PC-3 (cell line): ENCODE results near the gene CAPN12. TPM values are rescaled to one million over a fixed set of nuclear protein-coding genes. Genes with fewer than 3 reads are reported as not detected.
"Not testable (repeated sequence)": the region's sequence is repeated elsewhere in the genome, so short reads cannot be mapped to it uniquely, and the experiment has no call there.

ENCODE experiments used
- ATAC-seq: fragments of 200-7000 bp; cut with Tn5 transposase; 2 replicates; pipeline ENCODE4 v1.9.1; 2020; ENCODE audit warnings: mild to moderate bottlenecking, moderate library complexity
- BruUV-seq: library from RNA; stranded (reverse); fragments of 400-500 nt; replicated peaks from 2 replicates; lab custom pipeline; 2021; lab: Mats Ljungman, UMichigan
- CTCF ChIA-PET: fragments of 300-600 bp; sonication (Branson Sonifier 250); formaldehyde crosslinking; loops from one replicate; lab custom pipeline; 2022; ENCODE audit warnings: antibody characterized with exemption; lab: Charles Lee
- POLR2A ChIA-PET: fragments of 300-600 bp; sonication (Branson Sonifier 250); formaldehyde crosslinking; loops from one replicate; lab custom pipeline; 2022; ENCODE audit warnings: antibody characterized with exemption; ENCODE audit not compliant: unreplicated experiment; lab: Charles Lee
- DNase-seq: peaks from one replicate; pipeline ENCODE4 v3.0.0-alpha.2; 2015
- H2AFZ ChIP-seq: fragments of 300-600 bp; sonication (generic); 2 replicates; pipeline ENCODE4 v1.6.0; 2016; ENCODE audit warnings: antibody characterized with exemption, low read length
- H3F3A ChIP-seq: fragments of 300-600 bp; sonication (generic); one replicate; pipeline ENCODE4 v1.6.0; 2017; ENCODE audit warnings: antibody characterized with exemption, low read length, control low read depth, mild to moderate bottlenecking; ENCODE audit not compliant: unreplicated experiment
- H3K27ac ChIP-seq: fragments of 300-600 bp; sonication (generic); 2 replicates; pipeline ENCODE4 v1.5.1; 2016; ENCODE audit warnings: mild to moderate bottlenecking, low read length
- H3K27me3 ChIP-seq: fragments of 300-600 bp; sonication (generic); 2 replicates; pipeline ENCODE4 v1.6.1; 2016; ENCODE audit warnings: low read length, mixed read lengths
- H3K36me3 ChIP-seq: fragments of 300-600 bp; sonication (generic); 2 replicates; pipeline ENCODE4 v1.6.1; 2016; ENCODE audit warnings: low read depth, mixed run types, low read length, mixed read lengths
- H3K4me1 ChIP-seq: fragments of 300-600 bp; sonication (generic); 2 replicates; pipeline ENCODE4 v1.5.1; 2016; ENCODE audit warnings: low read length; ENCODE audit not compliant: insufficient read depth
- H3K4me2 ChIP-seq: fragments of 300-600 bp; sonication (generic); 2 replicates; pipeline ENCODE4 v1.6.0; 2016; ENCODE audit warnings: low read length
- H3K4me3 ChIP-seq: fragments of 300-600 bp; sonication (generic); 2 replicates; pipeline ENCODE4 v1.5.1; 2016; ENCODE audit warnings: mild to moderate bottlenecking, low read length, mixed read lengths
- H3K79me2 ChIP-seq: fragments of 300-600 bp; sonication (generic); 2 replicates; pipeline ENCODE4 v1.6.1; 2017; ENCODE audit warnings: low read length, mixed read lengths
- H3K9ac ChIP-seq: fragments of 300-600 bp; sonication (generic); 2 replicates; pipeline ENCODE4 v1.6.0; 2016; ENCODE audit warnings: mild to moderate bottlenecking, low read length
- H3K9me2 ChIP-seq: fragments of 300-600 bp; sonication (generic); replicated peaks from 2 replicates; pipeline ENCODE4 v1.6.1; 2016; ENCODE audit warnings: mixed run types, low read length, mixed read lengths
- H3K9me3 ChIP-seq: fragments of 300-600 bp; sonication (generic); 2 replicates; pipeline ENCODE4 v1.6.1; 2016; ENCODE audit warnings: low read length, mixed read lengths
- H4K20me1 ChIP-seq: fragments of 300-600 bp; sonication (generic); 2 replicates; pipeline ENCODE4 v1.6.1; 2016; ENCODE audit warnings: low read length, mixed read lengths
- EZH2 ChIP-seq: fragments of 300-600 bp; sonication (generic); IDR thresholded peaks from one replicate; pipeline ENCODE4 v1.6.1; 2017; ENCODE audit warnings: antibody characterized with exemption, mild to moderate bottlenecking, low read length; ENCODE audit not compliant: unreplicated experiment
- EZH2phosphoT487 ChIP-seq: fragments of 300-600 bp; sonication (generic); IDR thresholded peaks from 2 replicates; pipeline ENCODE4 v1.6.1; 2018; ENCODE audit warnings: mild to moderate bottlenecking, antibody characterized with exemption, low read length, borderline replicate concordance
- intact Hi-C: fragments of 100-400 bp; cut with micrococcal nuclease; formaldehyde crosslinking; loops from 2 replicates; pipeline ENCODE4 v1.9.0; 2023
- total RNA-seq: library from RNA; depleted of rRNA; stranded (reverse); fragments of >200 nt; gene quantifications from 2 replicates; pipeline ENCODE4 v1.2.3, GENCODE V29; 2014
- TF ChIP-seq, protein P1 (sequence below): fragments of 300-600 bp; sonication (generic); conservative IDR thresholded peaks from 2 replicates; pipeline ENCODE4 v1.5.1; 2017; ENCODE audit warnings: antibody characterized with exemption, low read depth, mild to moderate bottlenecking, low read length

The CAPN12 gene
- total RNA-seq, 1 experiment from 2014 or later: 3.8 TPM

- no peaks in the 10 kb centered on the region for H3K9me2 ChIP-seq
- H3K4me2 ChIP-seq: no peak overlapping the region
- H3K9me3 ChIP-seq: no peaks in the 10 kb centered on the region
- no peaks in the 10 kb centered on the region for H3K36me3 ChIP-seq
- no peak overlapping the region for H2AFZ ChIP-seq
- BruUV-seq: no TSS peak
- H3K4me1 ChIP-seq: no peaks in the 10 kb centered on the region
- TF ChIP-seq, protein P1, sequence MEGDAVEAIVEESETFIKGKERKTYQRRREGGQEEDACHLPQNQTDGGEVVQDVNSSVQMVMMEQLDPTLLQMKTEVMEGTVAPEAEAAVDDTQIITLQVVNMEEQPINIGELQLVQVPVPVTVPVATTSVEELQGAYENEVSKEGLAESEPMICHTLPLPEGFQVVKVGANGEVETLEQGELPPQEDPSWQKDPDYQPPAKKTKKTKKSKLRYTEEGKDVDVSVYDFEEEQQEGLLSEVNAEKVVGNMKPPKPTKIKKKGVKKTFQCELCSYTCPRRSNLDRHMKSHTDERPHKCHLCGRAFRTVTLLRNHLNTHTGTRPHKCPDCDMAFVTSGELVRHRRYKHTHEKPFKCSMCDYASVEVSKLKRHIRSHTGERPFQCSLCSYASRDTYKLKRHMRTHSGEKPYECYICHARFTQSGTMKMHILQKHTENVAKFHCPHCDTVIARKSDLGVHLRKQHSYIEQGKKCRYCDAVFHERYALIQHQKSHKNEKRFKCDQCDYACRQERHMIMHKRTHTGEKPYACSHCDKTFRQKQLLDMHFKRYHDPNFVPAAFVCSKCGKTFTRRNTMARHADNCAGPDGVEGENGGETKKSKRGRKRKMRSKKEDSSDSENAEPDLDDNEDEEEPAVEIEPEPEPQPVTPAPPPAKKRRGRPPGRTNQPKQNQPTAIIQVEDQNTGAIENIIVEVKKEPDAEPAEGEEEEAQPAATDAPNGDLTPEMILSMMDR: no peak
- TF ChIP-seq EZH2: no peak
- TF ChIP-seq EZH2phosphoT487: no peak
- POLR2A ChIA-PET: no interaction called here
- H3K27me3 ChIP-seq: no peaks in the 10 kb centered on the region
- CTCF ChIA-PET: no interaction called here
- H3K27ac ChIP-seq: no peak overlapping the region
- DNase-seq (no peak), ATAC-seq (no peak)
- H3K79me2 ChIP-seq: no peaks in the 10 kb centered on the region
- H4K20me1 ChIP-seq: no peaks in the 10 kb centered on the region
- H3K9ac ChIP-seq: no peak overlapping the region
- intact Hi-C loops: no loop called here
- H3F3A ChIP-seq: no peaks in the 10 kb centered on the region
- no peak overlapping the region for H3K4me3 ChIP-seq
Measured at GRCh38 chr19:38792250-38793111, 48.2 kb upstream of the CAPN12 start.

- H3K9me3 ChIP-seq, H3K9ac ChIP-seq, H4K20me1 ChIP-seq, H3K27me3 ChIP-seq, H3K4me2 ChIP-seq, H3K9me2 ChIP-seq, H3F3A ChIP-seq, CTCF ChIA-PET, H3K79me2 ChIP-seq, H3K4me1 ChIP-seq, intact Hi-C loops, H2AFZ ChIP-seq, POLR2A ChIA-PET, H3K4me3 ChIP-seq, H3K27ac ChIP-seq, H3K36me3 ChIP-seq, DNase-seq, BruUV-seq: not testable (repeated sequence)
- ATAC-seq: peak; percentile 45; the same call in 1 of the 2 replicates
Measured at GRCh38 chr19:38791451-38792064, 47.3 kb upstream of the CAPN12 start.

DNA sequence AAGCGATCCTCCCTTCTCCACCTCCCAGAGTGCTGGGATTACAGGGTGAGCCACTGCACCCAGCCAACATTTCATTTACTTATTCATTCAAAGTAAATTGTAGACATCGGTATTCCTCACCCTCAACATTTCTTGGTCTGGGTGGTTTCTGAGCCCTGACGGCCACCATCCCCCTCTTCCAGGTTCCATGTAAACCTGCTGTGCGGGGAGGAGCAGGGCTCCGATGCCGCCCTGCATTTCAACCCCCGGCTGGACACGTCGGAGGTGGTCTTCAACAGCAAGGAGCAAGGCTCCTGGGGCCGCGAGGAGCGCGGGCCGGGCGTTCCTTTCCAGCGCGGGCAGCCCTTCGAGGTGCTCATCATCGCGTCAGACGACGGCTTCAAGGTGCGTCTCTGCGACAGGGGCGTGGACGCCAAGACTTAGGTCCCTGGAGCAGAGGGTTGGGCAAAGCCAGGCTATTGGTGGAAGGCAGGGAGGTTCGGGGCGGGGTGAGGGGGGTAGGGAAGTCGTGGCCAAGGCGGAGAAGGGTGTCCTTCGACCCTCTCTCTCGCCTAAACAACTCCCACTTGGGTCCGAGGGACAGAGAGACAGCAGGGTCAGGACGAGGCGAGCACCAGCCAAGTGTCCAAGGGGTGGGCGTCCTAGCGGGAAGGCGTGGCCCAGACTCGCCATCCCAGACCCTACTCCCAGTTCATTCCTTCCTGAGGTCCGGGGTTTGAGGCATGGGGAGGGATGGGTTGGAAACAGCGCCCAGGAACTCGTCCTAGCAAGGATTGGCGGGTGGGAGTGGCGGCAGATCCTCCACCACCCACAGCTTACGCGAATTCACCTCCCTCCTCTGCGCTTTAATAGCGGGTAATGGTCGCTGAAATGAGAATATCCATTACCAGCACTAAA is 46.5 kb upstream of the CAPN12 start:
- H3F3A ChIP-seq, H4K20me1 ChIP-seq, ATAC-seq, H3K36me3 ChIP-seq, H3K79me2 ChIP-seq, H3K9me2 ChIP-seq, CTCF ChIA-PET, POLR2A ChIA-PET, DNase-seq, H3K4me1 ChIP-seq, H3K27ac ChIP-seq, H3K9me3 ChIP-seq, H3K27me3 ChIP-seq, intact Hi-C loops, H2AFZ ChIP-seq, H3K9ac ChIP-seq, H3K4me2 ChIP-seq, H3K4me3 ChIP-seq: not testable (repeated sequence)
- BruUV-seq: TSS peak; percentile 46
